ENCODE results near the gene TBL1XR1.

- TF ChIP-seq POLR2A (IDR thresholded peaks at IDR 0.05; ENCODE audit: low read length) (no peak), GATA1 (IDR thresholded peaks at IDR 0.05; ENCODE audit: low read depth, low read length) (no peak)
Measured at GRCh38 chr3:177041021-177041729, 156.1 kb downstream of the TBL1XR1 start.
